MM.1S (cell line): ENCODE results near the gene PHF19.

Experiments used
- DNase-seq: peaks from one replicate; pipeline ENCODE4 v3.0.0-alpha.2; 2015
- H2AFZ ChIP-seq: fragments of 300-600 bp; sonication (generic); 2 replicates; pipeline ENCODE4 v1.6.0; 2016; ENCODE audit warnings: antibody characterized with exemption, low read length
- H3F3A ChIP-seq: fragments of 300-600 bp; sonication (generic); 2 replicates; pipeline ENCODE4 v1.6.1; 2016; ENCODE audit warnings: mild to moderate bottlenecking, antibody characterized with exemption, low read length, moderate library complexity, mixed read lengths; ENCODE audit not compliant: insufficient read depth
- H3K27ac ChIP-seq: fragments of 300-600 bp; sonication (generic); 2 replicates; pipeline ENCODE4 v1.5.1; 2016; ENCODE audit warnings: mild to moderate bottlenecking, low read length
- H3K27me3 ChIP-seq: fragments of 300-600 bp; sonication (generic); replicated peaks from 2 replicates; pipeline ENCODE4 v1.6.0; 2016; ENCODE audit warnings: low read length; ENCODE audit not compliant: insufficient read depth
- H3K36me3 ChIP-seq: fragments of 300-600 bp; sonication (generic); replicated peaks from 2 replicates; pipeline ENCODE4 v1.6.1; 2016; ENCODE audit warnings: mild to moderate bottlenecking, low read length, mixed read lengths; ENCODE audit not compliant: insufficient read depth
- H3K4me1 ChIP-seq: fragments of 300-600 bp; sonication (generic); 2 replicates; pipeline ENCODE4 v1.6.1; 2016; ENCODE audit warnings: low read length, mixed read lengths
- H3K4me2 ChIP-seq: fragments of 300-600 bp; sonication (generic); 2 replicates; pipeline ENCODE4 v1.6.0; 2016; ENCODE audit warnings: low read depth, low read length
- H3K4me3 ChIP-seq: fragments of 300-600 bp; sonication (generic); 2 replicates; pipeline ENCODE4 v1.5.1; 2016; ENCODE audit warnings: low read length, mixed read lengths
- H3K79me2 ChIP-seq: fragments of 300-600 bp; sonication (generic); 2 replicates; pipeline ENCODE4 v1.6.1; 2016; ENCODE audit warnings: mixed run types, low read length, mixed read lengths
- H3K9ac ChIP-seq: fragments of 300-600 bp; sonication (generic); 2 replicates; pipeline ENCODE4 v1.6.1; 2016; ENCODE audit warnings: low read length, mixed read lengths
- H3K9me2 ChIP-seq: fragments of 300-600 bp; sonication (generic); replicated peaks from 2 replicates; pipeline ENCODE4 v1.6.1; 2016; ENCODE audit warnings: mild to moderate bottlenecking, low read length, mixed read lengths; ENCODE audit not compliant: insufficient read depth
- H3K9me3 ChIP-seq: fragments of 300-600 bp; sonication (generic); replicated peaks from 2 replicates; pipeline ENCODE4 v1.6.1; 2016; ENCODE audit warnings: mild to moderate bottlenecking, low read length, mixed read lengths; ENCODE audit not compliant: insufficient read depth
- H4K20me1 ChIP-seq: fragments of 300-600 bp; sonication (generic); 2 replicates; pipeline ENCODE4 v1.6.1; 2016; ENCODE audit warnings: mild to moderate bottlenecking, low read length, moderate library complexity, mixed read lengths; ENCODE audit not compliant: insufficient read depth
- EZH2 ChIP-seq: fragments of 300-600 bp; sonication (generic); optimal IDR thresholded peaks from 2 replicates; pipeline ENCODE3; 2017; ENCODE audit warnings: low read depth, mild to moderate bottlenecking, antibody characterized with exemption, low read length, mixed read lengths
- EZH2phosphoT487 ChIP-seq: fragments of 300-600 bp; sonication (generic); IDR thresholded peaks from 2 replicates; pipeline ENCODE4 v1.6.1; 2018; ENCODE audit warnings: antibody characterized with exemption, low read length
- TF ChIP-seq, protein P1 (sequence below): fragments of 300-600 bp; sonication (generic); IDR thresholded peaks from 2 replicates; pipeline ENCODE4 v1.5.1; 2016; ENCODE audit warnings: antibody characterized with exemption, low read length, mixed read lengths

PHF19 gene

DNA sequence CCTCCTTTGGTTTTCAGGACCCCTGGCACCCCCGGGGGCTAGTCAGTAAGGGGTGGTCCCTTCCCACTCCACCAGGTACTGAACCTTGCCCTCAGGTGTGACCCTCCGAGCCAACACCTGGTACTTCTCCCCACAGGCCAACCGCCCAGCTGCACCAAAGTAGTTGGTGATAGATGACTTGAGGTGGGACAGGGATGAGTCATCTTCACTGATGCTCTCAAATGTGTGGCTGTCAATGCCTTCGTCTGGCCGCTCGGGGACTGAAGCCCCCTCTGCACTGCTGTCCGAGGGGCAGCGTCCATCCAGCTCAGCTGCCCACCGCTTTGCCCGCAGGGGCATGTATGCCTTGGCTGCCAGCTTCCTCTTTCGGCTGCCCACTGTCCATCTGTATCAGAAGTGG is 19.1 kb downstream of the PHF19 start:
- Histone ChIP-seq H3F3A (peaks cover 1% of the 10 kb centered on the region; the same call in 1 of the 2 replicates), H3K27ac (no peak overlapping the region), H3K9ac (no peak overlapping the region), H4K20me1 (no peaks in the 10 kb centered on the region), H3K9me2 (no peaks in the 10 kb centered on the region), H3K27me3 (no peaks in the 10 kb centered on the region), H3K4me1 (no peaks in the 10 kb centered on the region), H3K9me3 (no peaks in the 10 kb centered on the region), H3K4me3 (no peak overlapping the region), H3K36me3 (peaks cover 5% of the 10 kb centered on the region; the same call in 1 of the 2 replicates), H3K4me2 (no peak overlapping the region), H3K79me2 (no peaks in the 10 kb centered on the region), H2AFZ (no peak overlapping the region)
- no peak for DNase-seq
- TF ChIP-seq EZH2phosphoT487 (no peak), EZH2 (no peak)
- TF ChIP-seq, protein P1, sequence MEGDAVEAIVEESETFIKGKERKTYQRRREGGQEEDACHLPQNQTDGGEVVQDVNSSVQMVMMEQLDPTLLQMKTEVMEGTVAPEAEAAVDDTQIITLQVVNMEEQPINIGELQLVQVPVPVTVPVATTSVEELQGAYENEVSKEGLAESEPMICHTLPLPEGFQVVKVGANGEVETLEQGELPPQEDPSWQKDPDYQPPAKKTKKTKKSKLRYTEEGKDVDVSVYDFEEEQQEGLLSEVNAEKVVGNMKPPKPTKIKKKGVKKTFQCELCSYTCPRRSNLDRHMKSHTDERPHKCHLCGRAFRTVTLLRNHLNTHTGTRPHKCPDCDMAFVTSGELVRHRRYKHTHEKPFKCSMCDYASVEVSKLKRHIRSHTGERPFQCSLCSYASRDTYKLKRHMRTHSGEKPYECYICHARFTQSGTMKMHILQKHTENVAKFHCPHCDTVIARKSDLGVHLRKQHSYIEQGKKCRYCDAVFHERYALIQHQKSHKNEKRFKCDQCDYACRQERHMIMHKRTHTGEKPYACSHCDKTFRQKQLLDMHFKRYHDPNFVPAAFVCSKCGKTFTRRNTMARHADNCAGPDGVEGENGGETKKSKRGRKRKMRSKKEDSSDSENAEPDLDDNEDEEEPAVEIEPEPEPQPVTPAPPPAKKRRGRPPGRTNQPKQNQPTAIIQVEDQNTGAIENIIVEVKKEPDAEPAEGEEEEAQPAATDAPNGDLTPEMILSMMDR = no peak

DNA sequence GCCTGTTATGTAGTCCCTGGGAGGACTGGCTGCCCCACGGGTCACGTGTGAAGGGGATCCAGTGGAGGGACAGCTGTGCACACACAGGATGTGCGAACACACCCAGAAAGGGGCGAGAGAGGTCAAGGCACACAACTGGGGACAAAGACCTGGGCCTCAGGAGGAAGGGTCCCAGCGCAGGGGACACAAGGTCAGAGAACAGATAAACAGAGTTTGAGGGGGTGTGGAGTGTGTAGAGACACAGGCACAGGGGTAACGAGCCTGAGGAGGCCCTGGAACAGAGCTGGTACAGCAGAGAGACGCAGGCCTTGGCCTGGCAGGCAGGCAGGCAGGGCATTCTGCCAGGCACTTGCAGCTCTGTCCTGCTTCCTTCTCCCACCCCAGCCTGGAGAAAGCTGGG is 19.5 kb downstream of the PHF19 start:
- no peaks in the 10 kb centered on the region for H3K9me2 ChIP-seq
- no peak overlapping the region for H3K4me3 ChIP-seq
- H3F3A ChIP-seq = peaks cover 3% of the 10 kb centered on the region; the same call in 1 of the 2 replicates
- no peaks in the 10 kb centered on the region for H3K79me2 ChIP-seq
- peaks cover 5% of the 10 kb centered on the region; the same call in 1 of the 2 replicates for H3K36me3 ChIP-seq
- no peak for DNase-seq
- no peaks in the 10 kb centered on the region for H3K9me3 ChIP-seq
- no peaks in the 10 kb centered on the region for H3K27me3 ChIP-seq
- H3K4me1 ChIP-seq = no peaks in the 10 kb centered on the region
- no peaks in the 10 kb centered on the region; the same call in 1 of the 2 replicates for H4K20me1 ChIP-seq
- TF ChIP-seq, protein P1 = no peak
- TF ChIP-seq EZH2phosphoT487 (no peak), EZH2 (no peak)
- no peak overlapping the region for H3K27ac ChIP-seq
- no peak overlapping the region for H3K4me2 ChIP-seq
- H3K9ac ChIP-seq = no peak overlapping the region
- no peak overlapping the region for H2AFZ ChIP-seq

DNA sequence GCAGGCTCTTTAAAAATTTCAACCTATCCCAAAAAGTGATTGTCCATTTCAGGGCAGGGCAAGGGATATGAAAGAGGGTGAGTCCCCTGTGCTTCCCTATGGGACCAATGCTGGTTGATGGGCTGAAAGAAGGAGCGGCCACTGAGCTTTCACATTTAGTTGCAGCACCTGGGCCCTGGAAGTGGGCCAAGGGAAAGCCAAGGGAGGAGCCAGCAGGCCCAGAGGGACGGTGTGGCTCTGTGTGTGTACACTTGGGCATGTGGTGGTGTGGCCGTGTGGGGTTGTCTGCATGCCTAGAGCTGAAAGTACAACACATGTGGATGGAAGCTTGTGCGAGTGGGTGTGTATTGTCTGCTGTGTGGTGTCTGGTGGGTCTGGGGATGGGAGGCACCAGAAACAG is 20.3 kb downstream of the PHF19 start:
- H3K4me2 ChIP-seq = no peak overlapping the region
- DNase-seq = no peak
- no peak overlapping the region for H2AFZ ChIP-seq
- no peak overlapping the region for H3K27ac ChIP-seq
- H3K27me3 ChIP-seq = no peaks in the 10 kb centered on the region
- TF ChIP-seq, protein P1 = no peak
- TF ChIP-seq EZH2 = no peak
- TF ChIP-seq EZH2phosphoT487 = no peak
- H3K9me3 ChIP-seq = no peaks in the 10 kb centered on the region
- peaks cover 3% of the 10 kb centered on the region; the same call in 1 of the 2 replicates for H3F3A ChIP-seq
- H3K9ac ChIP-seq = no peak overlapping the region
- peaks cover 5% of the 10 kb centered on the region; the same call in 1 of the 2 replicates for H3K36me3 ChIP-seq
- no peaks in the 10 kb centered on the region for H3K9me2 ChIP-seq
- no peak overlapping the region for H3K4me3 ChIP-seq
- no peaks in the 10 kb centered on the region; the same call in 1 of the 2 replicates for H4K20me1 ChIP-seq
- no peaks in the 10 kb centered on the region for H3K79me2 ChIP-seq
- no peaks in the 10 kb centered on the region for H3K4me1 ChIP-seq
